LNCaP clone FGC (cell line): ENCODE results near the gene NFIB.
A peak's percentile ranks its signal among the peaks of the same experiment; 100 is the strongest.

Source experiments
- DNase-seq: peaks from one replicate; pipeline ENCODE4 v3.0.0-alpha.2; 2011; ENCODE audit warnings: low read depth
- H3K4me3 ChIP-seq: 2 replicates; pipeline ENCODE4 v1.5.1; 2011; ENCODE audit warnings: mild to moderate bottlenecking, low read depth, low read length, control low read depth
- TF ChIP-seq, protein P1 (sequence below): IDR thresholded peaks from 2 replicates; pipeline ENCODE4 v1.5.1; 2012; ENCODE audit warnings: mild to moderate bottlenecking; ENCODE audit not compliant: control insufficient read depth, insufficient read depth; ENCODE audit errors: extremely low read depth

NFIB gene

DNA sequence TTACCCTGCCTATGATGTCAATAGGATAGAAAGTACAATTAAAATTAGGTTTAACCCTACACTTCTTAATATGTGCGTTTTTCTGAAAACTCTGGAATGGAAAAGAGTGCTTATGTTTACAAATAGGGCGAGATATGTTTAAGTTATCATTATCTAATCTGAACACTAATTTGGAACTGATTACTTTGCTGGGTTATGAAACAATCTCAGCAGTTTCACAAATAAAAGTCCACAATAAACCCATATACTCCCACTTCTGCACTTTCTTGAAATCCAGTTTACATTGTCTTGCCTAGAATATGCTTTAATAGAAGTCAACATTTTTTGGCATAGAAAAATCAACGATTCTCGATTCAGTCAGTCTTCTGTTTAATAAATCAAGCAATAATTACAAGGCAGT lies 236.3 kb downstream of the NFIB start:
- no peak overlapping the region for H3K4me3 ChIP-seq
- DNase-seq, result no peak
- TF ChIP-seq, protein P1, sequence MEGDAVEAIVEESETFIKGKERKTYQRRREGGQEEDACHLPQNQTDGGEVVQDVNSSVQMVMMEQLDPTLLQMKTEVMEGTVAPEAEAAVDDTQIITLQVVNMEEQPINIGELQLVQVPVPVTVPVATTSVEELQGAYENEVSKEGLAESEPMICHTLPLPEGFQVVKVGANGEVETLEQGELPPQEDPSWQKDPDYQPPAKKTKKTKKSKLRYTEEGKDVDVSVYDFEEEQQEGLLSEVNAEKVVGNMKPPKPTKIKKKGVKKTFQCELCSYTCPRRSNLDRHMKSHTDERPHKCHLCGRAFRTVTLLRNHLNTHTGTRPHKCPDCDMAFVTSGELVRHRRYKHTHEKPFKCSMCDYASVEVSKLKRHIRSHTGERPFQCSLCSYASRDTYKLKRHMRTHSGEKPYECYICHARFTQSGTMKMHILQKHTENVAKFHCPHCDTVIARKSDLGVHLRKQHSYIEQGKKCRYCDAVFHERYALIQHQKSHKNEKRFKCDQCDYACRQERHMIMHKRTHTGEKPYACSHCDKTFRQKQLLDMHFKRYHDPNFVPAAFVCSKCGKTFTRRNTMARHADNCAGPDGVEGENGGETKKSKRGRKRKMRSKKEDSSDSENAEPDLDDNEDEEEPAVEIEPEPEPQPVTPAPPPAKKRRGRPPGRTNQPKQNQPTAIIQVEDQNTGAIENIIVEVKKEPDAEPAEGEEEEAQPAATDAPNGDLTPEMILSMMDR, result no peak

DNA sequence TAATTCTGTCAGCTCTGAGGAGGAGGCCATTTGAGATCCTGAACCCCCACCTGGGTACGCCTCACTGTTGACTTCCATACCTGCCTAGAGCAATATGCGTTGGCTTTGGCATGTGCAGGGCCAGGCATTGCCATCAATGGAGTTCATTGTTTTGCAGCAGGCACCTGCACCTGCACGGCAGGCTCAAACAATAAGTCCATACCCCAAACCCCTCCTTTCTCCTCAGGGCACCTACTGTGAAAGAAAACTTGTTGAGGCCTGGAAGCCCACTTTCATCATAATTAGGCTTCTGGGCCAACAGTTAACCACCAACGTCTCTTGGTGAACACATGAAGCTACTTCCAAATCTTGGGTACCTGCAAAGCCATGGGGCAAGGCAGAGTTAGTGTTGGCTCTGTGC lies 238.7 kb downstream of the NFIB start:
- no peak overlapping the region for H3K4me3 ChIP-seq
- TF ChIP-seq, protein P1, result no peak
- DNase-seq, result no peak

DNA sequence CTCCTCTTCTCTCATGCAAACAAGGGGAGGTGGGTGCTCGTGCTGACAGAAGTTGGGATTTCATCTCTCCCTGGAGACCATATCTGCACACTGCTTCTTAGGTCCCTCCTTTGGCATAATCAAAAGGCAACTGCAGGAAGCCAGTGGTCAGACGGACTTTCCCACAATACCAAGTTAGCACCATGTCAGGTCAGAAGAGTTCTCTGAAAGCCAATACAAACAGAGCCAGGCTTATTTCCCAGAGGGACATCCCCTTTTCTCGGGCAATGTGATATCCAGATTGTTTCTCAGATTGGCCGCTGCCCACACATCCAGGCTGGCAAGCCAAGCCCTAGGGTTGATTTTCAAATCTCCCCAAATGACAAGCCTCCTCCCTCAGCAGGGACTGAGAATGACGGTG lies 241.1 kb downstream of the NFIB start:
- TF ChIP-seq, protein P1, result no peak
- no peak overlapping the region for H3K4me3 ChIP-seq
- no peak for DNase-seq

DNA sequence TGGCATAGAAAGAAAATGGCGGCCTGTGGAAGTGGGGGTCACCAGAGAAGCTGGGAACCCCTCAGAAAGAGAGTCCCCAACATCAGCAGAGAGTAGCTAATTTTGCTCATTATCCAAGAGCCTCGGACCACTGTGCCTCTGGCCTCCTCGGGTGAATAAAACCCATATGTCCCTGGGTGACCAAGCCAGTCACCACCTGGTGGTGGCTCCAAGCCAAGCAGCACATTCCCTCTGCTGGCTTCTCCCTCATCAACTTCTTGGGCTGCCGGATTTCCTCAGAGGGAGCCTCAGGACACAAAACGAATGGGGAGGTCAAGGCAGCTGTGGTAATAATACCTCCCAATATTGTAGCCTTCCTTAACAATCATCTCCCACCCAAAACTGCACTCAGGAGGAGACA lies 242.5 kb downstream of the NFIB start:
- DNase-seq, result no peak
- no peak overlapping the region for H3K4me3 ChIP-seq
- TF ChIP-seq, protein P1, result no peak

DNA sequence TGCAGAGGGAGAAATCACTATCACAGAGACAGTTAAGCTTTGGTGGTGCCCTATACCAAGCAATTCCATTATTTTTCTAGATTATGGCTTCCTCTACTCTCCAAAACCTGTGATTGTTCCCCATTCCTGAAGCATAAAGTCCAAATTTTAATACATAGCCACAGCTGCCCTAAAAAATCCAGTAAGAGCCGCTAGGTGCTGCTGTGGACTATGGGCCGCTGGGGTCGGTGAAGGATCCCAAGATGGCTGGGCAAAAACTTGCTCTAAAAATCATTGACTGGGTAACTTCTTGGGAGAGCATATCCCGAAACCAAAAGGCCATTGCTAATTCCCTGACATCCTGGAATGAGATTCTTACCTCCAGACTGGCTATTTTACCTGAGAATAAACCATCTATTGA lies 245.3 kb downstream of the NFIB start:
- DNase-seq, result no peak
- TF ChIP-seq, protein P1, result no peak
- H3K4me3 ChIP-seq, result no peak overlapping the region

DNA sequence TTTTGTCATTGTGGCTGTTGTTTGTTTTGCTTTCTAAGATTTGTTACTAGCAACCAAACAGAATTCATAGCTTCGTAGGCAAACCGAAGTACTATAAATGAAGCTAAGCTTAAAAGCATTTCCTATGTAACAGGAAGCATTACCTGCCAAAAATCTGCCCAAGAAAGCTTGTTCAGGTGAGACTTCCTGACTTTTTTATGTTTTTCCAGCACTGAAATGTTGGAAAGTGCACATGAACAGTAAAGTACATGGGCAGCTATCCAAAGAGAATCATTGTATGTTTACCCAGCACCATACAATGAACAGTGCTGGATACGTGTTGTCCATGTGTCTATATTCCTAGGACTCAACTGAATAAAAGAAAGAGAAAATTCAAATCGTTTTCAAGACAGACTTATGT lies 247.1 kb downstream of the NFIB start:
- DNase-seq, result peak; percentile 51
- H3K4me3 ChIP-seq, result no peak overlapping the region
- TF ChIP-seq, protein P1, result no peak

DNA sequence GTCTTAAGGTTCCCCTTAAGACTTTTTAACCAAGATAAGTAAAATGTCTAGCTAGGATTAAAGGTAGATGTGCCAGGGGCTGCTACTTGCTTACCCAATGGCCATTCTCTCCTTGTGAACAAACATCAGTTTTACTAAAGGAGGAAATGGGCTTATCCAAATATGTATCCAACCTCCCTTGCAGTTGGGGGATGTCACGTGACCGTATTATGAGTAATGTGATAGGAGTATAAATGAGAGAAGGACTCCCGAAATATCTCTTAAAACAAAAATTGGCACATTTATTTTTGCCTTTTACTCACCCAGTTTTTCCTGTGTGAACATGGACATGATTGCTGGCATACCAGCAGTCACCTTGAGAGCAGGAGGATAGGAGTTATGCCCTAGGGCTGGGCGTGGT lies 247.9 kb downstream of the NFIB start:
- no peak for DNase-seq
- TF ChIP-seq, protein P1, result no peak
- H3K4me3 ChIP-seq, result no peak overlapping the region
